ENCODE measurements around the gene PHRF1.
"Not testable (repeated sequence)": the region's sequence is repeated elsewhere in the genome, so short reads cannot be mapped to it uniquely, and the experiment has no call there.

PHRF1 gene

GRCh38 chr11:559020-559620 is 17.1 kb upstream of the PHRF1 start:
- DNase-seq (ENCODE audit: low read depth) = no peak

GRCh38 chr11:559712-560304 is 16.5 kb upstream of the PHRF1 start:
- no peak for DNase-seq (ENCODE audit: low read depth)

DNA sequence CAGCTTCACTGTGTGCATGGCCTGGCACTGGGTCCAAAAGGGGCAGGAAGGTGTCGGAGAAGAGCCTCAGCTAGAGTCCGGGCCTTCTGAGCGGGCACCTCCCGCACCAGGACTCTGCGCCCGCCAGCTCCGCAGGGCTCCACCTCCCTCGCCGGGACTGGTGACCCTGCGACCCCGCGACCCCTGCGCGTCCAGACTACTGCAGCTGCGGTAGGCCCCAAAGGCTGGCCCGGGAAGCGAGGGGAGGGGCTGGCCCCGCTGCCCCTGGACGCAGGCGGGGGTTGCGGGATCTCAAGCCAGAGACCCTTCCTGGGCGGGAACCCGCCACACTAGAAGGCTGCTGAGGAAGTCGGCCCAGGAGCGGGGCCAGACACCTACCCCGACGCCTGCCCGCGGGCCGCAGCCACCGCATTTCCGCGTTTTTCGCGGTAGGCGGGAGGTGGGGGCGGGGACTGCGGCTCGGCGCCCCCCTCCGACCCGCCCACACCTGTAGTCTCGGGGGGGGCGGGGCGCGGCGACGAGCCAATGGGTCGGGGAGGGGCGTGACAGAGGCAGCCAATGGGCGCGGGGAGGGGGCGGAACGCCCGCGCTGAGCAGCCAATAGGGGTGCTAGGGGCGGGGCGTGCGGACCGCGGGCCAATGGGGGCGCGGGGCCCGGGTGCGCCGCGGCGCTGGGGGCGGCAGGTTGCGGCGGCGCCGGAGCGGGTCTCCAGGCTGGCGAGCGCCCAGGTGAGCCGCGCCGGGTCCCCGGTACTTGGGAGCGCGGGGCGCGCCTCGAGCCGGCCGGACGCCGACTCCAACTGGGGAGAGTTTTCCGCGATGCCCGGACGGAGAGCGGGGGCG is 15.7 kb upstream of the PHRF1 start, which contains the start of the genes LMNTD2 and RASSF7:
Gene LMNTD2 (minus strand): TSS at position 434 of the 843 bp plus-strand sequence. CDS start 22 bp downstream, at position 412.
Gene RASSF7 (plus strand): TSS at position 666 of the 843 bp plus-strand sequence. CDS start 799 bp downstream, outside the sequence.
- DNase-seq (ENCODE audit: low read depth) = peak; percentile 87

GRCh38 chr11:561148-562003 is 14.9 kb upstream of the PHRF1 start:
- DNase-seq (ENCODE audit: low read depth) = peak; percentile 58

GRCh38 chr11:562046-562645 is 14.1 kb upstream of the PHRF1 start:
- DNase-seq (ENCODE audit: low read depth) = no peak

DNA sequence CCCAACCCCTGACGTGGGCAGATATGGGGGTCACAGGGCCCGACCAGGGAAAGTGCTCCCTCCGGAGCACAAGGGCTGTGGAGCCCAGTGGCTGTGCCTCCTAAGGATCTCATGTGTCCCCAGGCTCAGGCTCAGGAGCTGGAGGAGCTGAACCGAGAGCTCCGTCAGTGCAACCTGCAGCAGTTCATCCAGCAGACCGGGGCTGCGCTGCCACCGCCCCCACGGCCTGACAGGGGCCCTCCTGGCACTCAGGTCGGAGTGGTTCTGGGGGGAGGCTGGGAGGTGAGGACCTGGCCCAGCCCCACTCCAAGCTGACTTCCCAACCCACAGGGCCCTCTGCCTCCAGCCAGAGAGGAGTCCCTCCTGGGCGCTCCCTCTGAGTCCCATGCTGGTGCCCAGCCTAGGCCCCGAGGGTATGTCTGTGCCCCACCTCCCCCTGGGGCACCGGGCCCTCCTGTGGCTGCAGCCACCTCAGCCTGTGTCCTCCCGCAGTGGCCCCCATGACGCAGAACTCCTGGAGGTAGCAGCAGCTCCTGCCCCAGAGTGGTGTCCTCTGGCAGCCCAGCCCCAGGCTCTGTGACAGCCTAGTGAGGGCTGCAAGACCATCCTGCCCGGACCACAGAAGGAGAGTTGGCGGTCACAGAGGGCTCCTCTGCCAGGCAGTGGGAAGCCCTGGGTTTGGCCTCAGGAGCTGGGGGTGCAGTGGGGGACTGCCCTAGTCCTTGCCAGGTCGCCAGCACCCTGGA is 13.0 kb upstream of the PHRF1 start:
- DNase-seq (ENCODE audit: low read depth) = no peak

DNA sequence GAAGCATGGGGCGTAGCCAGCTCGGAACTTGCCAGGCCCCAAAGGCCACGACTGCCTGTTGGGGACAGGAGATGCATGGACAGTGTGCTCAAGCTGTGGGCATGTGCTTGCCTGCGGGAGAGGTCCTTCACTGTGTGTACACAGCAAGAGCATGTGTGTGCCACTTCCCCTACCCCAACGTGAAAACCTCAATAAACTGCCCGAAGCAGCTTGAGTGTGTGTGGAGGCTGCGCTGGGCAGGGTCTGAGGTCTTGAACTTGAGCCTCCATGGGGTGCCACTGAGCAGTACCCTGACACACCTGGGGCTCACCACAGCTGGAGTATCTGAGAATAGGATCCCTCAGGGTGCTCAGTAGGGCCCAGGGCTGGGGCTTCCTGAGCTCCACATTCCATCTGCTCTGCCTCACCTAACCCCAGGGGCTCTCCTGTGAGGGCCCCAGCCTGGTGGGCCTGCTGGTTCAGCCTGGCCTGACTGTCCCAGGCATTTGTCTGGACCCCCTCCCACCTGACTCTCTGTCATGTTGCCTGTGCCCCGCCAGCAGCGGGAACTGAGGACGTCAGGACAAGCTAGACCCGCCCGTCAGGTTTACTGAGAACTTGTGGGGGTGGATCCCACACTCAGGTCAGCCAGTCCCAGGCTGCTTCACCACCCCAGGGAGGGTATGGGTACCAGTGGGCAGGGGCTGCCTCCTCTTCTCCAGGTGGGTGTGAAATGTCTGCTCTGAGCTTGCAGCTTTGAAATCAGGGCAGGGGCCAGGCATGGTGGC is 12.3 kb upstream of the PHRF1 start:
- no peak for DNase-seq (ENCODE audit: low read depth)

- DNase-seq (ENCODE audit: low read depth) = no peak
Measured at GRCh38 chr11:565921-566509, 10.3 kb upstream of the PHRF1 start.

DNA sequence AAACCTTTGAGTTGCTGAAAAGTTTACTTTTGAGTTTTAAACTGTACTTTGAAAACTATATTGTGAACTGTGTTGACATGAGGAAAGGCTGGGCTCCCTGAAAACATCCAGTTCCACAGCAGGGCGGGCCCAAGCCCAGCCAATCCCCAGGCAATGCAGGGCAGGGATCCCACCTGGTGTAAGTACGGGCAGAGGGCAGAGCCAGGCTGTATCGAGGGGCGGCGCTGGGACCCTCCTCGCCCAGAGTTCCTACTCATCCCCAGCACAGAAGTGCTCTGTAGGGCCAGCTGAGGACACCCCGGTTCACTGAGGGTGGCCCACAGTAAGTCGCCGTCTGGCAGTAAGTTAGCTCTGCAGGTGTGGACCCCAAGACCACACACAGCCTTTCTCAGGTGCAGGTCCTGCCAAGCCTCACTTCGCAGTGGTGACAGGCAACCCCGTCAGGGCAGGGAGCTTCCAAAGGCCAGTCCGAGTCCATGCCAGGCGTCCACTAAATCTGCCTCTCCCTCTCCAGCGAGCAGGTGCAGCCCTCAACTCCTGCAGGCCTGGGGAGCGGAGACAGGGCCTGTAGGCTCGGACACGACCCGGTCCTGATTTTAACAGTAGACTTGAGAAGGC is 9.2 kb upstream of the PHRF1 start:
- no peak for DNase-seq (ENCODE audit: low read depth)

DNA sequence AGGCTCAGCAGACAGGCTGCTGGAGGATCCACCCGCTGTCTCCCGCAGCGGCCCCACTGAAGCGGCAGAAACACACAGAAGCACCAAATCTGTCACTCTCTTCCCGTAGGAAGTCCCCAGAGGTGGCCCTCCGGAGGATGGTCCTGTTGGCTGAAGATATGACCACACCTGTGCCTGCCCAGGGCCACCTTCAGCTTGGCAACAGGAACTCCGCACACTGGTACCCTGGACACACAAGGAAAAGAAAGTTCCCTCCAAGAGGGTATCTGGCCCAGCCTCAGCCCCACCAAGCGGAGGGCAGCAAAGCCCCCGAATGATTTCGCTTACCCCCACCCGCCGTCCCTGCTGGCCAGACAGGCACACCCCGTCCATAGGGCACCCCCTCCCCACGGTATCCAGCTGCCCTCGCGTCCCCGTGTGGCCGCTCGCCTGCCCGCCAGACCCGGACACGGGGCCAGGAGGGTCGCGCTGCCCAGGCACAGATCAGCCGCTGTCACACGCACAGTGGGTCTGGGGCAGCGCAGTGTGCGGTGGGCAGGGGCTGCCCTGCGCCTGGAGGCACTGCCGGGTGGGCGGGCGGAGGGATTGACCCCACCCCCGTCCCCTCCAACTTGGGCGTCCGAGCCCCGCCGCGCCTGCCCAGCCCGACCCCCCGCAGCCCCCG is 8.5 kb upstream of the PHRF1 start:
- DNase-seq (ENCODE audit: low read depth) = no peak

GRCh38 chr11:568306-569157 is 7.7 kb upstream of the PHRF1 start:
- peak; percentile 94 for DNase-seq (ENCODE audit: low read depth)

DNA sequence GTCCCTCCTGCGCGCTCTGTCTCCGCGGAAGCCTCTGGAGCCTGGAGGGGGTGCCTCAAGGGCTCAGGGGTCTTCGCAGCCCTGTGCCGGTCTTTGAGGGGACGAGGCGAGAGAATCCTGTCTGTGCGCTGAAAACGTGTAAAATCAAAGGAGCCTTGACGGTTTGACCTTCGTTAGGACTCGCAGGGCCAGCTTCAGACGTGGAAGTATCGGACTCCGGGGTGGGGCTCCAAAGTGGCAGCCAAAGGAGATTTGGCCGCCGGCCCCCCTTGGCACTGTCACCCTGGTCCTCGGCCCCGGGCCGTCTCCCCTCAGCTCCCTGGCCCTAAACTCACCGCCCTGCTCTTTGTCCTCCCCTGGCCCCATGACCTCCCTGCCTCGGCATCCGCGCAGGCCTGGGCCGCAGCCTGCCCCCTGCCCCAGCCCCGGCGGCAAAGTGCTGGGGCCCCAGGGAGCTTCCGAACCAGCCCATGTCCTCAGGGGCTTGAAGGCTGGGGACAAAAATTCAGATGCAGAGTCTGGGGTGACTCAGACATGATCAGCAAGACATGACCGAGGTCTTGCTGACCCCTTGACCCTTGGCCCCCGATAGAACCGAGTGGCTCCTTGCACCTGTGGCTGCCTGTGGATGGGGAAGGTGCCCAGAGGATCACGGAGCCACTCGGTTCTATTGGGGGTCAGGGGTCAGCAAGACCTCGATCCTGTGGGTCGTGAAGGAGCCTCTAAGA is 6.9 kb upstream of the PHRF1 start:
- no peak for DNase-seq (ENCODE audit: low read depth)

GRCh38 chr11:571802-572185 is 4.5 kb upstream of the PHRF1 start:
- no peak for DNase-seq (ENCODE audit: low read depth)

- DNase-seq (ENCODE audit: low read depth) = no peak
Measured at GRCh38 chr11:573146-573759, 3.0 kb upstream of the PHRF1 start.

DNA sequence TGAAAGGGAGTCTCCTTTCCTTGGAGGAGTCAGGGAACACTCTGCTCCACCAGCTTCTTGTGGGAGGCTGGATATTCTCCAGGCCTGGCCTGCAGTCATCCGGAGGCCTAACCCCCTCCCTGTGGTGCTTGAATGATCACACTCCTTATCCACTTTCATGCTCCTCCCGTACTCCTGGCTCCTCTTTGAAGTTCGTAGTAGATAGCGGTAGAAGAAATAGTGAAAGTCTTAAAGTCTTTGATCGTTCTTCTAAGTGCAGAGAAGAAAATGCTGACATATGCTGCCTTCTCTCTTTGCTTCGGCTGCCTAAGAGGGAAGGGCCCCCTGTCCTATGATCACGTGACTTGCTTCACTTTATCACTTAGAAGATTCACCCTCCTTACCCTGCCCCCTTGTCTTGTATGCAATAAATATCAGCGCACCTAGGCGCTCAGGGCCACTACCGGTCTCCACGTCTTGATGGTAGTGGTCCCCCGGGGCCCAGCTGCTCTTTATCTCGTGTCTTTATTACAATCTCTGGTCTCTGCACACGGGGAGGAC is 2.2 kb upstream of the PHRF1 start:
- DNase-seq (ENCODE audit: low read depth) = not testable (repeated sequence)

- no peak for DNase-seq (ENCODE audit: low read depth)
Measured at GRCh38 chr11:574632-575312, 1.5 kb upstream of the PHRF1 start.

Measured in ELR (cell line).